Measurements from ENCODE around the gene SFTPB. TPM values are rescaled to one million over a fixed set of nuclear protein-coding genes. Genes with fewer than 3 reads are reported as not detected.

SFTPB gene
- total and polyA plus RNA-seq, 4 donors = not detected

DNA sequence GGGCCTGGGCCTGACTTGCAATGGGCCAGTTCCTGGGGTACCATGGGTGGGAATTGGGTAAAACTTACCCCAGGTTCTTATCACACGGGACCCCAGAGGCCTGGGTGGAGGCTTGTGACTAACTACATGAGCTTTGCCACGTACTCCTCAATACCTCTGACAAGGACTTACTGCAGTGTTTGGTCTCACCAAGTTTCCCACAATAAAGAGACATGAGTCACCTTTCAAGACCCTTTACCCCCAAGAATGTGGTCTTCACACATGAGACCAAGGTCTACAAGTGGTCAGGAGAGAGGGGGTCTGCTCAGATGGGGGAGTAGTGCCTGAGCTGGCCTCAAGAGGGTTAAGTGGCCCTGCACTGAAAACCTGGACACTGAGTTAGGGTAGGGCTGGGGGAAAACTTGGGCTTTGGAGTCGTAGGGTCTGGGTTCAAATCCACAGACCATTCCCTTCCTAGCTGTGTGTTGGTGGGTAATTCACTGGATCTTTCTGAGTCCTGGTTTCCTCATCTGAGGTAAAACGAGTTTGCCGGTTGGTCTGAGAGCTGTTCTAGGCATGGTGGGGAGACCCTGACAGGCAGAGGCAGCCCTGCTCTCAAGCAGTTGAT lies 24.1 kb upstream of the SFTPB start:
- WGBS = 94% methylated on average over 5 of the region's 5 CpGs
- Histone ChIP-seq H3K4me3 (ENCODE audit: low read depth in 1 of 3, low read length in 3 of 3) (no peak overlapping the region), H3K27ac (ENCODE audit: low read depth in 1 of 2, low read length in 2 of 2) (no peak overlapping the region), H3K27me3 (ENCODE audit: control insufficient read depth in 4 of 4, insufficient read depth in 4 of 4, low read length in 3 of 4) (no peaks in the 10 kb centered on the region), H3K9me3 (ENCODE audit: control insufficient read depth in 4 of 4, low read length in 3 of 4) (no peaks in the 10 kb centered on the region), H3K4me1 (ENCODE audit: control insufficient read depth in 4 of 4, insufficient read depth in 4 of 4, low read length in 3 of 4) (no peaks in the 10 kb centered on the region), H3K36me3 (ENCODE audit: control insufficient read depth in 4 of 4, insufficient read depth in 3 of 4, low read depth in 1 of 4, low read length in 3 of 4) (no peaks in the 10 kb centered on the region), H3K9ac (ENCODE audit: low read depth in 1 of 2, low read length in 2 of 2) (no peak overlapping the region)
- DNase-seq (ENCODE audit: low spot score) = no peak
- no peak for TF ChIP-seq NR2F2 (IDR thresholded peaks at IDR 0.05)
- no peak for TF ChIP-seq FOXA2 (IDR thresholded peaks at IDR 0.05)
- no peak for TF ChIP-seq JUND (IDR thresholded peaks at IDR 0.05)
- TF ChIP-seq, protein P1, sequence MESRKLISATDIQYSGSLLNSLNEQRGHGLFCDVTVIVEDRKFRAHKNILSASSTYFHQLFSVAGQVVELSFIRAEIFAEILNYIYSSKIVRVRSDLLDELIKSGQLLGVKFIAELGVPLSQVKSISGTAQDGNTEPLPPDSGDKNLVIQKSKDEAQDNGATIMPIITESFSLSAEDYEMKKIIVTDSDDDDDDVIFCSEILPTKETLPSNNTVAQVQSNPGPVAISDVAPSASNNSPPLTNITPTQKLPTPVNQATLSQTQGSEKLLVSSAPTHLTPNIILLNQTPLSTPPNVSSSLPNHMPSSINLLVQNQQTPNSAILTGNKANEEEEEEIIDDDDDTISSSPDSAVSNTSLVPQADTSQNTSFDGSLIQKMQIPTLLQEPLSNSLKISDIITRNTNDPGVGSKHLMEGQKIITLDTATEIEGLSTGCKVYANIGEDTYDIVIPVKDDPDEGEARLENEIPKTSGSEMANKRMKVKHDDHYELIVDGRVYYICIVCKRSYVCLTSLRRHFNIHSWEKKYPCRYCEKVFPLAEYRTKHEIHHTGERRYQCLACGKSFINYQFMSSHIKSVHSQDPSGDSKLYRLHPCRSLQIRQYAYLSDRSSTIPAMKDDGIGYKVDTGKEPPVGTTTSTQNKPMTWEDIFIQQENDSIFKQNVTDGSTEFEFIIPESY (IDR thresholded peaks at IDR 0.05) = no peak
- TF ChIP-seq YY1 (IDR thresholded peaks at IDR 0.05) = no peak
- TF ChIP-seq, protein P2, sequence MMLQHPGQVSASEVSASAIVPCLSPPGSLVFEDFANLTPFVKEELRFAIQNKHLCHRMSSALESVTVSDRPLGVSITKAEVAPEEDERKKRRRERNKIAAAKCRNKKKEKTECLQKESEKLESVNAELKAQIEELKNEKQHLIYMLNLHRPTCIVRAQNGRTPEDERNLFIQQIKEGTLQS (IDR thresholded peaks at IDR 0.05) = no peak
- no peak for TF ChIP-seq SP1 (IDR thresholded peaks at IDR 0.05)
- TF ChIP-seq RAD21 (IDR thresholded peaks at IDR 0.05) = no peak

DNA sequence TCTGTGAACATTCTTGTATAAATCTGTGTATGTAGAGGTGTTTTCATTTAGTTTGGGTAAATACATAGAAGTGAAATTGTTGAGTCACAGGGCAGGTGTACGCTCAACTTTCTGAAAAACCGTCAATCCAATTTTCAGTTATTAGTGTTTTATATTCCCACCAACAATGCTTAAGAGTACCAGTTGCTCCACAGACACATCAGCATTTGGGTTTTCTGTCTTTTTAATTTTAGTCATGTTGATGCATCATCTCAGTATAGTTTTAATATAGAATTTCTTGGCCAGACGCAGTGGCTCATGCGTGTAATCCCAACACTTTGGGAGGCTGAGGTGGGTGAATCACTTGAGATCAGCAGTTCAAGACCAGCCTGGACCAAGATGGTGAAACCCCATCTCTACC lies 22.9 kb upstream of the SFTPB start:
- Histone ChIP-seq H3K36me3 (ENCODE audit: control insufficient read depth in 4 of 4, insufficient read depth in 3 of 4, low read depth in 1 of 4, low read length in 3 of 4) (no peaks in the 10 kb centered on the region), H3K4me3 (ENCODE audit: low read depth in 1 of 3, low read length in 3 of 3) (no peak overlapping the region), H3K9ac (ENCODE audit: low read depth in 1 of 2, low read length in 2 of 2) (no peak overlapping the region), H3K27ac (ENCODE audit: low read depth in 1 of 2, low read length in 2 of 2) (no peak overlapping the region), H3K4me1 (ENCODE audit: control insufficient read depth in 4 of 4, insufficient read depth in 4 of 4, low read length in 3 of 4) (no peaks in the 10 kb centered on the region), H3K9me3 (ENCODE audit: control insufficient read depth in 4 of 4, low read length in 3 of 4) (no peaks in the 10 kb centered on the region), H3K27me3 (ENCODE audit: control insufficient read depth in 4 of 4, insufficient read depth in 4 of 4, low read length in 3 of 4) (no peaks in the 10 kb centered on the region)
- DNase-seq (ENCODE audit: low spot score) = no peak
- TF ChIP-seq, protein P2 (IDR thresholded peaks at IDR 0.05) = no peak
- TF ChIP-seq, protein P3, sequence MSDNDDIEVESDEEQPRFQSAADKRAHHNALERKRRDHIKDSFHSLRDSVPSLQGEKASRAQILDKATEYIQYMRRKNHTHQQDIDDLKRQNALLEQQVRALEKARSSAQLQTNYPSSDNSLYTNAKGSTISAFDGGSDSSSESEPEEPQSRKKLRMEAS (IDR thresholded peaks at IDR 0.05) = no peak
- no peak for TF ChIP-seq FOXA2 (IDR thresholded peaks at IDR 0.05)
- no peak for TF ChIP-seq JUND (IDR thresholded peaks at IDR 0.05)
- no peak for TF ChIP-seq HNF4A (conservative IDR thresholded peaks at IDR 0.05)
- no peak for TF ChIP-seq GABPA (IDR thresholded peaks at IDR 0.05 in 1 of 2, conservative IDR thresholded peaks at IDR 0.05 in 1 of 2)
- TF ChIP-seq HNF4G (IDR thresholded peaks at IDR 0.05) = no peak
- TF ChIP-seq RXRA (IDR thresholded peaks at IDR 0.05) = no peak
- TF ChIP-seq EGR1 (IDR thresholded peaks at IDR 0.05; ENCODE audit: low read depth in 2 of 2) = no peak
- no peak for TF ChIP-seq NR2F2 (IDR thresholded peaks at IDR 0.05)
- TF ChIP-seq TAF1 (conservative IDR thresholded peaks at IDR 0.05) = no peak
- TF ChIP-seq, protein P4, sequence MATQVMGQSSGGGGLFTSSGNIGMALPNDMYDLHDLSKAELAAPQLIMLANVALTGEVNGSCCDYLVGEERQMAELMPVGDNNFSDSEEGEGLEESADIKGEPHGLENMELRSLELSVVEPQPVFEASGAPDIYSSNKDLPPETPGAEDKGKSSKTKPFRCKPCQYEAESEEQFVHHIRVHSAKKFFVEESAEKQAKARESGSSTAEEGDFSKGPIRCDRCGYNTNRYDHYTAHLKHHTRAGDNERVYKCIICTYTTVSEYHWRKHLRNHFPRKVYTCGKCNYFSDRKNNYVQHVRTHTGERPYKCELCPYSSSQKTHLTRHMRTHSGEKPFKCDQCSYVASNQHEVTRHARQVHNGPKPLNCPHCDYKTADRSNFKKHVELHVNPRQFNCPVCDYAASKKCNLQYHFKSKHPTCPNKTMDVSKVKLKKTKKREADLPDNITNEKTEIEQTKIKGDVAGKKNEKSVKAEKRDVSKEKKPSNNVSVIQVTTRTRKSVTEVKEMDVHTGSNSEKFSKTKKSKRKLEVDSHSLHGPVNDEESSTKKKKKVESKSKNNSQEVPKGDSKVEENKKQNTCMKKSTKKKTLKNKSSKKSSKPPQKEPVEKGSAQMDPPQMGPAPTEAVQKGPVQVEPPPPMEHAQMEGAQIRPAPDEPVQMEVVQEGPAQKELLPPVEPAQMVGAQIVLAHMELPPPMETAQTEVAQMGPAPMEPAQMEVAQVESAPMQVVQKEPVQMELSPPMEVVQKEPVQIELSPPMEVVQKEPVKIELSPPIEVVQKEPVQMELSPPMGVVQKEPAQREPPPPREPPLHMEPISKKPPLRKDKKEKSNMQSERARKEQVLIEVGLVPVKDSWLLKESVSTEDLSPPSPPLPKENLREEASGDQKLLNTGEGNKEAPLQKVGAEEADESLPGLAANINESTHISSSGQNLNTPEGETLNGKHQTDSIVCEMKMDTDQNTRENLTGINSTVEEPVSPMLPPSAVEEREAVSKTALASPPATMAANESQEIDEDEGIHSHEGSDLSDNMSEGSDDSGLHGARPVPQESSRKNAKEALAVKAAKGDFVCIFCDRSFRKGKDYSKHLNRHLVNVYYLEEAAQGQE (IDR thresholded peaks at IDR 0.05) = no peak
- TF ChIP-seq FOXA1 (IDR thresholded peaks at IDR 0.05) = no peak
- TF ChIP-seq, protein P1 (IDR thresholded peaks at IDR 0.05) = no peak
- TF ChIP-seq RAD21 (IDR thresholded peaks at IDR 0.05) = no peak
- WGBS = 92% methylated on average over 4 of the region's 4 CpGs

Data from liver (tissue), 9 donors.